GM19025 (cell line): Measurements from ENCODE around the gene SLC4A5.
"Not testable (repeated sequence)": the region's sequence is repeated elsewhere in the genome, so short reads cannot be mapped to it uniquely, and the experiment has no call there.

ENCODE experiments used
- ATAC-seq: cut with Tn5 transposase; IDR thresholded peaks from one replicate; pipeline ENCODE4 v1.9.1; 2021; ENCODE audit warnings: mild to moderate bottlenecking, low read depth, moderate library complexity; ENCODE audit not compliant: unreplicated experiment

SLC4A5 gene

DNA sequence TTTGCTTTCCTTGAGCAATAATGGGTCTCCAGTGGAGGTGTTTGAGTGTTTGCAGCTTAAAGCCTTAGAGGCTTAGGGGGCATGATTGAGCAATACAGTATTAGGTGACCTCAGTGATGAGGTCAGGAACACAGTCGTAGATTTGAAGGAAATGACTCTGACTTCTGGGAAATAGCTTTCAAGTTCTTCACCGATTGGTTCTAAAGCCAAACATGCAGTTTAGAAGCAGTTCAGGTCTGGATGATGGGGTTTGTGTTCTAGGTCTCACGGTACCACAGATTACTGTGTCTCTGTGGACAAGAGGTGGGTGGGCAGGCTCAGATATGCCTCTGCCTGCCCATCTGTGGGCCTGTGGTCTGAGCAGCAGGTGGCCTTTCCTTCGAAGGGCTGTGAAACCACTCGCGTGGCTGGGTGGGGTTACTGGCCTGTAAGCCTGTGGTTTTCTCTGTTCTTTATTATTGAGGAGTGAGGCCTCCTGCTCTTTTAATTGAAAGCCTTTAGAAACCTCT is 137.0 kb downstream of the SLC4A5 start:
- ATAC-seq, result peak; percentile 89

DNA sequence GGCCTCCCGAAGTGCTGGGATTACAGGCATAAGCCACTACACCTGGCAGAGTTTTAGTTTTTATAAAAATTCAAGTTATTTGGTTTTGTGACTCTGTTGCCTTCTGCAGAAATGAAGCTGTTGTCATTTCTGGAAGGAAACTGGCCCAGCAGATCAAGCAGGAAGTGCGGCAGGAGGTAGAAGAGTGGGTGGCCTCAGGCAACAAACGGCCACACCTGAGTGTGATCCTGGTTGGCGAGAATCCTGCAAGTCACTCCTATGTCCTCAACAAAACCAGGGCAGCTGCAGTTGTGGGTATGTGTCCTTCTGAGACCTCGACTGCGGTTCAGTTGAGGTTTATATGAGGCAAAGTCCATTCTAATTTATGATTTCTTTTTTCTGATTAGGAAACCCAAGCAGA is 137.6 kb downstream of the SLC4A5 start:
- ATAC-seq, result no peak

DNA sequence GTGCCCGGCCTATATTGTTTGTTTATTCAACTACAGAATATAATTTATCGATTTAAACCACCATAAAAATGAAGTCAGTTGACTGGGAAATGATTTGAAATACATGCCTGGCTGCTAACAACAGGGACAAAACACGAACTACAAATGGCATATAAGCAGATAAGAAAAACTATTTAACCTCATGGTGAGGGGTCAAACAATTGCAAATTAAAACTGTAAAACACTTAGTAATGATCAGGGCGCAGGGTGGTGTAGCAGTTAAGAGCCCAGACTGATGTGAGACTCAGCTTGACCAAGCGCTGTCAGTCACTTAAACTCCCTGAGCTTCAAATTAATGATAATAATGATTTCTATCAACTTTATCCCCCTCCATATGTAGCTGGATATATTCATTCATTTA is 138.1 kb downstream of the SLC4A5 start:
- ATAC-seq, result no peak

DNA sequence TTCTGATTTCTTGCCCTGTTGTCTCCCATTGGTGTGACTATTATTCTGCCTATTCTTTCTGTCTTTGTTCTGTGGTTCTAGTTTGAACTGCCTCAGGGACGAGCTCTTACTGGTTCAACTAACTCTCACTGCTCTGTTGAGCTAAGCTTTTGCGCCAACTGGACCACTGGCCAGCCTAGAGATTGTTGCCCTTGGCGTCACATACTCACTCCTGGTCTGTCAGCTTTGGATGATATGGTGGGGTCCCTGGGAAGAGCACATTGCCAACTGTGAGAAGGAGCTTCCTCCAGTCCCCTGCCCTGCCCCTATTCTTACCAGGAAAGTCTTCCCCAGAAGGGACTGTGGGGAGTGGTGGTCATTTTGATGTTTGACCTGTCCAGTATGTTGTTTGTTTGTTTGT is 138.8 kb downstream of the SLC4A5 start:
- no peak for ATAC-seq

DNA sequence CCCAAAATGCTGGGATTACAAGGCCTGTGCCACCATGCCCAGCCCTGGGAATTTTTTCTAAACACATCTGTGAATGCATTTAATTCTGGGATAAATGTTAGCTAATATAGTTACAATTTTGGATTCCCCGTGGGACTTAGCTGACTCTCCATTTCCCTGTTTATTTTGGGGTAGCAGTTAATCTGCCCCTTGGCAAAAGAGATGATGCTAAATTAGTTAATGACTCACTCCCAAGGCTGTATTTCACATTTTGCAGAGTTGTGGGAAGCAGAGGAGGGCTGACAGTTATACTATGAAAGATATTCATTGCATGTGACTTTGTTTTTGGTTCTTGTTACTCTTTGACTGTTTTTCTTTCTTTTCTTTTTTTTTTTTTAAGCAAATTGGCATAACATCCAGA is 141.6 kb downstream of the SLC4A5 start:
- no peak for ATAC-seq

DNA sequence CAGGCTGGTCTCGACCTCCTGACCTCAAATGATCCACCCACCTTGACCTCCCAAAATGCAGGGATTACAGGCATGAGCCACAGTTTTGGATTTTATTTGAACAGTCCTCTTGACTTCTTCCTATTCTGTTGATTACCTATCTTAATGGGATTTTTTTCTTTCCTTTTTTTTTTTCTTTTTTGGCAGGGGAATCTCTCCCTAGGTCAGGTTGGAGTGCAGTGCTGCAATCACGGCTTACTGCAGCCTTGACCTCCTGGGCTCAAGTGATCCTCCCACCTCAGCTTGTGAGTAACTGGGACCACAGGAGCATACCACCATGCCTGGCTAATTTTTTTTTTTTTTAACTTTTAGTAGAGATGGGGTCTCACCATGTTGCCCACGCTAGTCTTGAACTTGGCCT is 142.0 kb downstream of the SLC4A5 start:
- no peak for ATAC-seq

DNA sequence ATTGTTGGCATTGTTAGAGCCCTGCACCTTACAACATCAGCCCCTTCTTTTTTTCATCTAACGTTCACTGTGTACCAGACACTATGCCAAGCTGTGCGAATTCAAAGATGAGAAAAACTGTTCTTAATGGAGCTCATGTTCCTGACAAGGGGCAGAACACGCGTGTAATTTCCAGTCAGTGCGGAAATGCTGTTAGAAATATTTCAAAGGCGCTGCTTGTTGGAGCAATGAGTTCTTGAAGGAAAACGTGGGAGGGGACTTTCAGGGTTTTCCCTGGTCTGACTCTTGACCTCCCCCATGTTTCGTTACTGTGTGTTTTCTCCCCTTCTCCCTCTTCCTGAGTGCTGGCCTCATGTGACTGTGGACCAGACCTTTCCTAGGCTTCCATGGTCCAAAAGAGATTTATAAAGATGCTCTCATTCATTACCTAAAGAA is 143.3 kb downstream of the SLC4A5 start:
- no peak for ATAC-seq

DNA sequence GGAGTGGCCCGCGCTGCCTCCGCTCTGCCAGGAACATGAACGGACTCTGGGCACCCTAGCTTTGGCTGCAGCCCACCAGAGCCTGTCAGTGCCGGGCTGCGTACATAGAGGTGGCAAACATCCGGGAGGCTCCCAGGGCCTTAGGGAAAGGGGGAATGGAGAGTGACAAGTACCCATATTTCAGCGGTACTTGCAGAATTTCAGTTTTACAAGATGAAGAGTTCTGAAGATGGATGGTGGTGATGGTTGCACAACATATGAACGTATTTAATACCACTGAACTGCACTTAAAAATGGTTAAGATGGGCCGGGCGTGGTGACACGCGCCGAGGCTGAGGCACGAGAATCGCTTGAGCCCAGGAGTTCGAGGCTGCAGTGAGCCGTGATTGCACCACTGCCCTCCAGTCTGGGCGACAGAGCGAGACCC is 143.9 kb downstream of the SLC4A5 start:
- no peak for ATAC-seq

DNA sequence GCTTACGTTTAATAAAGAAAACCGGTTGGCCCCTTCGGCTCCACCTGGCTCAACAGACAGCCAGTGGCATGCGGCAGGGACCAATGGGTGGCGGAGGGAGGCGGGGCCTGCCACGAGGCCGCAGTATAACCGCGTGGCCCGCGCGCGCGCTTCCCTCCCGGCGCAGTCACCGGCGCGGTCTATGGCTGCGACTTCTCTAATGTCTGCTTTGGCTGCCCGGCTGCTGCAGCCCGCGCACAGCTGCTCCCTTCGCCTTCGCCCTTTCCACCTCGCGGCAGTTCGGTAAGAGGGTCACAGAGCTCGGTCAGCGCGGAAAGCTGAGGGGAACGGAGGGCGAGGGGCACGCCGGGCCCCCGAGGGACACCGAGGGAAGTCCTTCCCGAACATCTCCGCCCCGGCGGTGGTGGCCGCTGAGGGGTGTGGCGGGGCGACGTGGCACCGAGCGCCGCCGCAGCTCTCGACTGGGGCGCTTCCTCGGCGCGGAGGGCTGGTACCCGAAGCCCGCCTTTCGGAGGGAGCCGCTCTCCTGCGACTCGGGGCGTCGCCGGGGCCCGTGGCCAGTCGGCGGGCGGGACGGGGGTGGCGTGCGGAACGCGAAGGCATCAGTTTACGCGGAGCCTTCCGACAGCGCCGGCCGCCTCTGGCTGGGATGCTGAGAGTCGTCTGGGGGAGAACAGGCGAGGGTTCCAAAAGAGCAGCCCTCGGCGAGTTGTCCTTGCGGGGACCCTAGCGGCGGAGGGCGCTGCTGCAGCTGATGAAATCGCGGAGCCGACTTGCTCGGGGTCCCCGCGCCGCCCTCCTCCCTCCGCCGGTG is 144.5 kb downstream of the SLC4A5 start, which contains the start of gene MTHFD2:
Gene MTHFD2 (plus strand): TSS at position 155 of the 814 bp plus-strand sequence. CDS start 27 bp downstream, at position 182.
- ATAC-seq, result peak; percentile 88

DNA sequence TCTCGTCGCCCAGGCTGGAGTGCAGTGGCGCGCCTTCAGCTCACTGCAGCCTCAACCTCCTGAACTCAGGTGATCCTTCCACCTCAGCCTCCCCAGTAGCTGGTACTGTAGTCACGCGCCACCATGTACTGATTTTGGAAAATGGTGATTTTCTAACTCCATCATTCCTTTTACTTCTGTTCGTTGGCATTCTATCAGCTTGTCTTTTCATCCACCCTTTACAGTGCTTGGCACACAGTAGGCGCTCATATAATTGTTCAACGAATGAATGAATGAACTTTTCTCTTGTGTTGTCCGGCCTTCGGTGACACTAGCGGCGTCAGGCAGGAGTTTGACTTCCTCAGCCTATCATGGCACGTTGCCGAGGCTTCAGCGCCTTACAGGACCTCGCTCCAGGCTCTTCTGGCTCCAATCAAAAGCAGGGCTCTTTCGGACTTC is 145.2 kb downstream of the SLC4A5 start:
- ATAC-seq, result no peak

DNA sequence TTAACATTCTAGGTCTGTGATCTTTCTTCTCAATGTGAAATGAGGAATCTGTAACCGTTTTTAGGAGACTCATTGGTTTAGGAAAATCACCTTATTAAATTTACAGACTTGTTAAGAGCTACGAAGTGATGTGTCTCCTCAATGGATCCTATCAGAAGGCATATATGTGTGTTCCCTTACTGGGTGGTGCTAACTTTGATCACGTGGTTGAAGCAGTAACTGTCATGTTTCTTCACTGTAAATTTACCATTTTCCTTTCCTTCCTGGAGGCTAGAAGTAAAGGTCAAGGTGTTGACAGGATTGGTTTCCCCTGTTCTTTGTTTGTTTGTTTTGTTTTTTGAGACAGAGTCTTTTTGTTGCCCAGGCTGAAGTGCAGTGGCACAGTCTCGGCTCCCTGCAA is 146.2 kb downstream of the SLC4A5 start:
- ATAC-seq, result no peak

DNA sequence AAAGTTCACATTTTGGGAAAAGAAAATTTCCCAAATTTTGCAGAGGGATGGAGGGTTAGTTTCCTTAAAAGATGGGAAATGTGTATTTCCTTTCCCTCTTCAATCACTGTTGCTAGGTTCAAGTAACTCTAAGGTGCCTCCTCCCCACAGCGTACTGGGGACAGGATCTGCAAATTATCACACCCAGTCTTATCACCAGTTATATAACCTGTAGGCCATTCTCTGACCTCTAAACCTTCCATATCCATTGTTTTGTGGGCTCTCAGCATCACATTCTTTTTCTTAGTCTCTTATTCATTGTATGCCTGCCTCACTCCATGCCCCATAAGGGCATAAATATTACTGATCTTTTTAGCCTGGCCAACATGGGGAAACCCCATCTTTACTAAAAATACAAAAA is 148.4 kb downstream of the SLC4A5 start:
- no peak for ATAC-seq

DNA sequence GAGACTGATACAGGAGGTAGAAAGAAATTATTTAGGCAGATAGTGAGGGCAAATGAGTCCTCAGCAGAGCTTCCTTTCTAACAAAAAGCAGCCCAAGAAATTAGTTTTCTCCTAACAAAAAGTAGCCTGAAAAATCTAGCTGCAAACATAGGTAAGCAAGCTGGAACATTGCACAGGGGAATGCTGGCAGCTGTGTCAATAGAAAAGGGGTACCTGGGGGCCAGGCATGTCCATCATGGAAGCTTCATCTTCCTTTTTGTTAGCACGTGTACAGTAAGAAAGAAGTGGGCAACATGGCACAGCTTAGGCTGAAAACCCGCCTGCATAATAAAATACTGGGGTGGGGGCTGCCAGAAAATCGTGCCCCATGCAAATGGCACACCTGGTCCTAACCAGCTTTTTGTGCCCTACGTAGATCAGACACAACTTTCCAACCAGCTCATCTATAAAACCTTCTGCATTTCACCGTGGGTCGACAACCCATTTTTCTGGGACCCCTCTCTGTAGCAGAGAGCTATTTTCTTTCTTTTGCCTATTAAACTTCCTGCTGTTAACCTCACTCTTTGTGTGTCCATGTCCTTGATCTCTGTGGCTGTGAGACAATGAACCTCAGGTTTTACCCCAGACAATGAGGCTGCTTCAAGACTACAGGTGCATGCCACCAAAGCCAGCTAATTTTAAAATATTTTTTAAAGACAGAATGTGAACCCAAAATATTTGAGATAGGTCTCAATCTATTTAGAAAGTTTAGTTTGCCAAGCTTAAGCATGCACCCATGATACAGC is 151.4 kb downstream of the SLC4A5 start:
- ATAC-seq, result no peak

DNA sequence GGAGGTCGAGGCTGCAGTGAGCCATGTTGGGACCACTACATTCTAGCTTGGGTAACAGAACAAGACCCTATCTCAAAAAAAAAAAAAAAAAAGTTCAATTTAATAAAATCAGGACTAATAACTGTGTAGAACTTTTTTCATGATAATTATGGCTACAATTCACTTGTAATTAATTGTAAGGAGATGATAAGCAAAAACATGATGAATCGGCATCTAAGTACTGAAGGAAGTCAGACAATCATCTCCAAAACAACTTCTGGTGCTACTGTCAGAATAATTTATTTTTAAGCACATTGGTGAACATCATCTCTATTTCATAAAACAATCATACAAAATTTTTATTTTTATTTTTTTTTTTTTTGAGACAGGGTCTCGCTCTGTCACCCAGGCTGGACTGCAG is 154.5 kb downstream of the SLC4A5 start:
- ATAC-seq, result no peak

DNA sequence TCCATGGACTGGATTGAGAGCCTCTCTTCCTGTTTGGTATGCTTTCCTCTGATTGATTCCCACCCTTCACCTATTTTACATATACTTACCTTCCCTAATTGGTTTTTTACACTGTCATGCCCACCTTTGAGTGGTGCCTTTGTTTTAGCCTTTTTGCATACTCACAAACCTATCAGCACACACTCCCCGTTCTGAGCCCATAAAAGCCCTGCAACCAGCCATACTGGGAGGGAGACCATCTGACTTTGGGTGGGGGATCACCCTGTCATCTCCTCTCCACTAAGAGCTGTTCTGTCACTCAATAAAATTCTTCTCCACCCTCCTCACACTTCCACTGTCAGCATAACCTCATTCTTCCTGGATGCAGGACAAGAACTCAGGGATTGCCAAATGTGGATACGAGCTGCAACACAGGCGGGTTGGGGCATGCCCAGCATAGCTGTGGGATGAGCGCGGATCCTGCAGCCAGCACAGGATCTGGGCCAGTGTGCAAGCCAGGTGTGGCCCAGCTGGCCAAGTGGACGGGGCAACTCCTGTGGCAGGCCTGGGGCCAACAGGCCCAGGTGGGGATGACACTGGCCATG is 155.1 kb downstream of the SLC4A5 start:
- no peak for ATAC-seq

DNA sequence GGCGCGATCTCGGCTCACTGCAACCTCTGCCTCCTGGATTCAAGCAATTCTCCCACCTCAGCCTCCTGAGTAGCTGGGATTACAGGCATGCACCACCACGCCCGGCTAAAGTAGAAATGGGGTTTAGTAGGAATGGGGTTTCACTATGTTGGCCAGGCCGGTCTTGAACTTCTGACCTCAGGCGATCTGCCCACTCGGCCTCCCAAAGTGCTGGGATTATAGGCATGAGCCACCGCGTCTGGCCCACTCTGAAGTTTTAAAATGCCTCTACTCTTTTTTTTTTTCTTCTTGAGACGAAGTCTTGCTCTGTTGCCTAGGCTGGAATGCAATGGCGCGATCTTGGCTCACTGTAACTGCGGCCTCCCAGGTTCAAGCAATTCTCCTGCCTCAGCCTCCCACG is 156.5 kb downstream of the SLC4A5 start:
- not testable (repeated sequence) for ATAC-seq

DNA sequence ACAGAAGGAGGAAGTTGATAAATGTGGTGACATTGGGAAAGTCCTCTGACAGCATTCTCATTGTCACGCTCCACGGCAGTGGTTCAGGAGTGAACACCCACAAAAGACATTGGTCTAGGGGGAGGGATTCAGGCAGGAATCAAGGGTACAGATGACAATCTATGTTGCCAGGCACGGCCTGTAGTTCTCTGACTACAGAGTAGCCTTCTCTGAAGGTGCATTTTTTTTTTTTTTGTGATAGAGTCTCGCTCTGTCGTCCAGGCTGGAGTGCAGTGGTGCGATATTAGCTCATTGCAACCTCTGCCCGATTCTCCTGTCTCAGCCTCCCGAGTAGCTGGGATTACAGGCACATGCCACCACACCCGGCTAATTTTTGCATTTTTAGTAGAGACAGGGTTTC is 157.2 kb downstream of the SLC4A5 start:
- ATAC-seq, result peak; percentile 70

DNA sequence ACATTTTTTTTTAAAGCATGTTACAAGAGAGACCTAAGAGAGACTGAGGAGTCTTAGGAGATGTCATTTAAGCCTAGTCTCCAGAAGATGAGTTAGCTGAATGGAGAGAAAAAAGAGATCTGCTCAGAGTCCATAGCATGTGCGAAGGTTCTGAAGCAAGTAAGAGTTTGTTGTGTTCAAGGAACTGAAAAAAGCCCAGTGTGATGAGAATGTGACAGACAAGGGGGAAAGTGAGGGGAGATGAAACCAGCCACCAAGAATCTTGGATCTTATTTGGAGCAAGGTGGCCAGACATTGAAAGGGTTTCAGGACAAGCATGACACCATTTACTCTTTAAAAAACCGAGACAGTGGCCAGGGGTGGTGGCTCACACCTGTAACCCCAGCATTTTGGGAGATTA is 159.3 kb downstream of the SLC4A5 start:
- ATAC-seq, result no peak

DNA sequence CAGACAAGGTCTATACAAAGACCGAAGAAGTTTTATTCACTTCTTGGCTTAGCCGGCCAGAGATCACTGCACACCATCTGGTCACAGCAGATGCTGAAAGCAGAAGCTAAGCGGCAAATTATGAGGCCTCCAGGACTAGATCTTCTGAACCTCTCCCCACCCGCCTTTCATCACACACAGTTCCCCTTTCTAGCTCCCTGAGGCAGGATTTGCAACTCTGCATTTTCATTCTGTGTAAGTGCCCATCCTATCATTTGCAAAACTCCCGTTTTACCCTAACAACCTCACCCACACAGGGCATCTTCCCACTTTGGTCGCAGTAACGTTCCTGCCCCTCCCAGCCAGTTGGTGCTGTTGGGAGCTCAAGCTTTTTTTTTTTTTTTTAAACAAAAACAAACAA is 161.5 kb downstream of the SLC4A5 start:
- no peak for ATAC-seq

DNA sequence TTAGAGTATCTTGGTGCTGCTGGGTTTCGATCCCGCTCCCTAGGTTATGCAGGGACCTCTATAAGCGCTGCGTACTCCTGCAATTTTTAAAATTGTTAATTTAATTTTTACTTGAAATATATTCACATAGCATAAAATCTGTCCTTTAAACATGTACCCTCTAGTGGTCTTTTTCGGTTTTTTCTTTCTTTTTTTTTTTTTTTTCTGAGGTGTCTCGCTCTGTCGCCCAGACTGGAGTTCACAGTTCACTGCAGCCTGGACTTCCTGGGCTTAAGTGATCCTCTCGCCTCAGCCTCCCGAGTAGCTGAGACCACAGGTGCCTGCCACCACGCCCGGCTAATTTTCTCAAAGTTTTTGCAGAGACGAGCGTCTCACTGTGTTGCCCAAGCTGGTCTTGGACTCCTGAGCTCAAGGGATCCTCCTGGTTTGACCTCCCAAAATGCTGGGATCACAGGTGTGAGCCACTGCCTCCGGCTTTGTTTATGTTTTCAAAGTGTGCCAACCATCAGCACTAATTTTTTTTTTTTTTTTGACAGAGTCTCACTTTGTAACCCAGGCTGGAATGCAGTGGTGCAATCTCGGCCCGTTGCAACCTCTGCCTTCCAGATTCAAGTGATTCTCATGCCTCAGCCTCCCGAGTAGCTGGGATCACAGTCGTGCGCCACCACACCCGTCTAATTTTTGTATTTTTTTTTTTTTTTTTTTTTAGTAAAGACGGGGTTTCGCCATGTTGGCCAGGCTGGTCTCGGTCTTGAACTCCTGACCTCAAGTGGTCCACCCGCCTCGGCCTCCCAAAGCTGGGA is 164.0 kb downstream of the SLC4A5 start:
- ATAC-seq, result no peak
